Measurements from ENCODE around the gene VGLL2.

Gene VGLL2

DNA sequence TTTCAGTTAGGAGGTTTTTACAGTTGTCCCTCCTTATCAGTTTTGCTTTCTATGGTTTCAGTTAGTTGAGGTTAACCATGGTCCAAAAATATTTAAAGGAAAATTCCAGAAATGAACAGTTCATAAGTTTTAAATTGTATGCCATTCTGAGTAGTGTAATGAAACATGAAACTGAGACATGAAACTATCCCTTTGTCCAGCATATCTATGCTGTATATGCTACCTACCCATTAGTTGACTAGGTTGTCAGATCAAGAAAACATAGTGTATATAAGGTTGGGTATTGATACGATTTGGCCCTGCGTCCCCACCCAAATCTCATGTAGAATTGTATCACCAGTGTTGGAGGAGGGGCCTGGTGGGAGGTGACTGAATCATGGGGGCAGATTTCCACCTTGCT, 39.1 kb downstream of the VGLL2 start:
- H3K9me3 ChIP-seq (replicated peaks in 1 of 11), result no peaks in the 10 kb centered on the region
- TF ChIP-seq Cebpa-rat (IDR thresholded peaks at IDR 0.05), result no peak
- no peak overlapping the region for H3K27ac ChIP-seq
- no peak overlapping the region for H3K4me2 ChIP-seq
- H3K4me1 ChIP-seq, result no peaks in the 10 kb centered on the region
- no peaks in the 10 kb centered on the region for H4K20me1 ChIP-seq
- no peaks in the 10 kb centered on the region for H3K36me3 ChIP-seq
- no peaks in the 10 kb centered on the region for H3K27me3 ChIP-seq
- no peak overlapping the region for H3K4me3 ChIP-seq
- H3K9ac ChIP-seq, result no peak overlapping the region

DNA sequence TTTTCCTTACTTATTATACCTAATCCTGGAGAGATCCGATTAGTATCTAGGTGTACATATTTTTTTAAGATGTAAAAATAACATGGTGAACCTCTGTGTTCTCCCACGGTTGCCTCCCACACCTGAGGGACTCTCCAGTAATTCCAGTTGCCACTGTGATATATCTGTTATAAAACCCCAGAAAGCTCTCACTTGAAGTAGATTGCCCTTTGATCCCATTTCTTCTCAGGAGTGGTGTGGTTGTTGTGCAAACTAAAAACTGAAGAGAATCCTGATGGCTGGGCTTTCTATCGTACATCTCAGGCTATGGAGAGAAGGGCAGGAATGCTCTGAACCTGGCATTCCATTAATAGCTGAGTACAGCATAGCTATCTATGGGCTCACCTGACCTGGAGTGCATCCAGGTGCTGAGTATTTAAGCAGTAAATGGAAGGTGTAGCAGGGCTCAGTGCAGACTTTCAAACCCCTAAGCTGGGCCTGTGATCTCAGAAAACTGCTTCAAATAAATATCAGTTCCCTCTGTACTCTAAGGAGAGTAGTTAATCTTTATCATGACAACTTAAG, 41.0 kb downstream of the VGLL2 start:
- Histone ChIP-seq H3K9ac (no peak overlapping the region), H3K9me3 (replicated peaks in 1 of 11) (no peaks in the 10 kb centered on the region), H3K4me3 (no peak overlapping the region), H3K4me1 (no peaks in the 10 kb centered on the region), H3K27me3 (no peaks in the 10 kb centered on the region), H3K4me2 (no peak overlapping the region), H3K27ac (no peak overlapping the region), H3K36me3 (no peaks in the 10 kb centered on the region), H4K20me1 (no peaks in the 10 kb centered on the region)
- TF ChIP-seq Cebpa-rat (IDR thresholded peaks at IDR 0.05), result no peak

DNA sequence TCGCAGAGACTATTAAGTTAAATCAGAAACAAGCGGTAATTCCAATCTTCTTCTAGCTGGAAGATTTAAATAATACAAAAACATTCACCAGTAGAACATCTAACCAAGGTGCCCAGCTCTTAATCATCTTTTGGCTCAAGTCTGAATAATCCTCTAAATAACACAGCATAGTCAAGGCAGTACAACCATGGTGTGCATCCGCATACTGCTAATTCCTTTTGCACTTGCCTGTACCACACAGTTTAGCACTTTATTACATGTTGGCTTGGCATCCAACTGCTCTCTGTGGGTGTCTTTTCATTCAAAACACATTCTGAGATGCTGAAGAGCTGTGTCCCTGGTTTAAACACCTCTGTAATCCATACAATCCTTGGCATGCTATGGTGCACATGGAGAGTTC, 42.3 kb downstream of the VGLL2 start:
- Histone ChIP-seq H3K36me3 (no peaks in the 10 kb centered on the region), H3K4me3 (no peak overlapping the region), H4K20me1 (no peaks in the 10 kb centered on the region), H3K4me2 (no peak overlapping the region), H3K9ac (no peak overlapping the region), H3K27ac (no peak overlapping the region), H3K9me3 (replicated peaks in 1 of 11) (no peaks in the 10 kb centered on the region), H3K27me3 (no peaks in the 10 kb centered on the region), H3K4me1 (no peaks in the 10 kb centered on the region)
- no peak for TF ChIP-seq Cebpa-rat (IDR thresholded peaks at IDR 0.05)

DNA sequence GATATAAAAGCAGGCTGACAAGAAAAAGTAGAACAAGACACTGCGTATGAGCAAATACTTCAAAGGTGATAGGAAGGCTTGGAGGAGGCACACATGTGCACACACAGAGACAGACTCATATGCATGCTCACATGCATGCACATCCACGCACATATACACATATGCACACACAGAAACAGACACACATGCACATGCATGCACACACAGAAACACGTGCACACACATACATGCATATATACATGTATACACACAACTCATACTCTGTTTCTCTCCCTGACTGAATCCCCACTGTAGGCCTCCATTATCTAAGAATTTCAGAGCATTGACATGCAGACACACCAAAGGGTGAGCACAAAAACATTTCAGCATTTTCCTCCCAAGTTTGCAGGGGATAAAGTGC, 43.7 kb downstream of the VGLL2 start:
- TF ChIP-seq Cebpa-rat (IDR thresholded peaks at IDR 0.05), result no peak
- H3K27me3 ChIP-seq, result no peaks in the 10 kb centered on the region

DNA sequence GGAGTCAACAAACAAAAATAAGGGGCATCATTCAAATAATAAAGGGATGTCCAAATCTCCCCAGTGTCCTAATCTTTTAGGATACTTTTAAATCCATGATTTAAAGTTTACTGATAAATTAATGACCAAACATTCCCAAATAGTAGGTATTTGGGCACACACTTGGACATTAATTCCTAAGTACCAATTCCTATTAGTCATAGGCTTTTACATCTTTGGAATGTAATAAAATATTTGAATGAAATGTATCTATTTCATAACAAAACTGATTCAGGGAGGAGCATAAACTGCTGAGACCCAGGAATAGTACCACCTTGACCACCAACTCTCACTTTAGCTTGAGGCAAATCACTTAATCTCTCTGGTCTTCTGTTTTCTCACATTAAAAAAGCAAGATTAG, 44.3 kb downstream of the VGLL2 start:
- H3K4me2 ChIP-seq, result no peak overlapping the region

More for the DNA sequence above, 43.7 kb downstream of the VGLL2 start:
- no peaks in the 10 kb centered on the region for H3K4me1 ChIP-seq
- H3K9ac ChIP-seq, result no peak overlapping the region
- no peak overlapping the region for H3K4me3 ChIP-seq
- H3K36me3 ChIP-seq, result no peaks in the 10 kb centered on the region
- H3K4me2 ChIP-seq, result no peak overlapping the region
- H4K20me1 ChIP-seq, result no peaks in the 10 kb centered on the region
- H3K27ac ChIP-seq, result no peak overlapping the region
- H3K9me3 ChIP-seq (replicated peaks in 1 of 11), result no peaks in the 10 kb centered on the region

DNA sequence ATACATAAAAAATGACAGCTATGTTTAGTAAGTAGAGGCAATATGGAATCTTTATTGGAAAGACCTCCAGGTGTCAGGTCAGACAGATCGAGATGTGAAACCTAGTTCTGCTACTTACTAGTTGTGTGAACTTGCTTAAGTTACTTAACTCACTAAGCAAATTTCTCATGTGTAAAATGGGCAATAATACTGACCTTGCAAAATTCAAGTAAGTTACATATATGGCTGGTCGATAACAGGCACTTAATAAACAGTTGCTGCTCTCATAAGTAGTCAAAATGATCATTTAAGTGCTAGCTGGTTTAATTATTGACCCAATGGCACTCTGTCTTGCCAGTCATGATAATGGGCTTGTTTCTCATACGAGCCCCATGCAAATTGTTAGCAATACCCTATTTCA, 46.0 kb downstream of the VGLL2 start:
- no peaks in the 10 kb centered on the region for H3K36me3 ChIP-seq
- no peaks in the 10 kb centered on the region for H3K4me1 ChIP-seq
- no peak overlapping the region for H3K4me3 ChIP-seq
- no peak overlapping the region for H3K9ac ChIP-seq
- no peak overlapping the region for H3K4me2 ChIP-seq
- no peaks in the 10 kb centered on the region for H3K9me3 ChIP-seq (replicated peaks in 1 of 11)
- no peak overlapping the region for H3K27ac ChIP-seq
- no peak for TF ChIP-seq Cebpa-rat (IDR thresholded peaks at IDR 0.05)
- H4K20me1 ChIP-seq, result no peaks in the 10 kb centered on the region
- no peaks in the 10 kb centered on the region for H3K27me3 ChIP-seq

More for the DNA sequence above, 44.3 kb downstream of the VGLL2 start:
- no peak for TF ChIP-seq Cebpa-rat (IDR thresholded peaks at IDR 0.05)
- Histone ChIP-seq H3K9me3 (replicated peaks in 1 of 11) (no peaks in the 10 kb centered on the region), H4K20me1 (no peaks in the 10 kb centered on the region), H3K27me3 (no peaks in the 10 kb centered on the region), H3K4me3 (no peak overlapping the region), H3K4me1 (no peaks in the 10 kb centered on the region), H3K9ac (no peak overlapping the region), H3K36me3 (no peaks in the 10 kb centered on the region), H3K27ac (no peak overlapping the region)

DNA sequence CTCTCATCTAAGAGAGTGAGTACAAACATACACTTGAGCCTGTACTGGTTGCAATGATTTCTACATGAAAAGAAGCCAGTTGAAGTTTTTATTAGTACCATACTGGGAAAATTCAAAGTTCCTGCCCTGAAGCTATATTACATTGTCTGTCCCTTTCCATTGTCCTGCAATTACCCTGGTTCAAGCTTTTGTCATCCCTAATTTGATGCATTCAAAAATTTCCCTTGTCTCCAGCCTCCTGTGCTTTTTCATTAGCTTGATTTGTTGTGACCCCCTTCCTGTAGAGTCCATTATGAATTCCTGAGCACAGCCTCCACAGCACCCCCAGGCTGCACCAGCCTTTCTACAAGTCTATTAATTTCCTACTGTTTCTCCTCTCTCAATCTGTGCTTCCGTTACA, 46.4 kb downstream of the VGLL2 start:
- TF ChIP-seq Cebpa-rat (IDR thresholded peaks at IDR 0.05), result no peak
- Histone ChIP-seq H4K20me1 (no peaks in the 10 kb centered on the region), H3K27me3 (no peaks in the 10 kb centered on the region), H3K4me1 (no peaks in the 10 kb centered on the region), H3K4me3 (no peak overlapping the region), H3K9me3 (replicated peaks in 1 of 11) (no peaks in the 10 kb centered on the region), H3K9ac (no peak overlapping the region), H3K36me3 (no peaks in the 10 kb centered on the region), H3K4me2 (no peak overlapping the region), H3K27ac (no peak overlapping the region)

DNA sequence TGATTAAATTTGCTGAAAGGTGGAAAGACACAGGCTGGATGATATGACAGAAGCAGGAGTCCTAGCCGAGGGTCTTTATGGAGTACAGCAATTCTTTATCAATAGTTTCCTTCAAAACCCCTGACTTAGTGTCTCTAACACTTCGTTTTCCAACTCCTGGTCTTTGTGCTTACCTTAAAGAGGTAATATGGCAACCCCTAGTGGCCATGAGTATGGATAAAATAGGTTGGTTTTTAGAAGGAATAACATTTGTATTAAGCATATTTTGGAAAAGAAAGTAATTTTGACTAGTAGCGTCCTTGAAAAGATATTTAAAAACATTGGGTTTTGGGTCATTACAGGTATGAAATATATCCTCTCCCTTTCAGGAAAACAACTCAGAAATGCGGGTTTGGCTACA, 51.9 kb downstream of the VGLL2 start:
- H3K4me1 ChIP-seq, result no peaks in the 10 kb centered on the region
- no peak overlapping the region for H3K9ac ChIP-seq
- H3K36me3 ChIP-seq, result no peaks in the 10 kb centered on the region
- H3K4me2 ChIP-seq, result no peak overlapping the region
- no peak for TF ChIP-seq Cebpa-rat (IDR thresholded peaks at IDR 0.05)
- H4K20me1 ChIP-seq, result no peaks in the 10 kb centered on the region
- H3K27me3 ChIP-seq, result no peaks in the 10 kb centered on the region
- H3K4me3 ChIP-seq, result no peak overlapping the region
- H3K9me3 ChIP-seq (replicated peaks in 1 of 11), result no peaks in the 10 kb centered on the region
- H3K27ac ChIP-seq, result no peak overlapping the region
